Skin epidermis (tissue), 12 donors: ENCODE results near the gene PRR30.
"Not testable (repeated sequence)": the region's sequence is repeated elsewhere in the genome, so short reads cannot be mapped to it uniquely, and the experiment has no call there.

ENCODE experiments used
- H3K27ac ChIP-seq, 21 experiments: fragments of 200-600 bp; sonication (generic) in 11 of 21; one replicate each; pipeline ENCODE4 v1.5.0; 2020; ENCODE audit warnings: mild to moderate bottlenecking in 3 of 21, inconsistent platforms in 2 of 21, moderate library complexity in 2 of 21
- H3K4me3 ChIP-seq, 7 experiments: fragments of 200-600 bp; sonication (generic) in 2 of 7; one replicate each; pipeline ENCODE4 v1.5.0; 2020; ENCODE audit warnings: inconsistent platforms in 2 of 7, mild to moderate bottlenecking in 2 of 7, moderate library complexity in 1 of 7

Gene PRR30

GRCh38 chr2:27133195-27133875, 5.9 kb downstream of the PRR30 start:
- peak overlapping the region; percentile 80 to 98 (median 97) for H3K4me3 ChIP-seq
- H3K27ac ChIP-seq, result peak overlapping the region in 14 of 21 experiments; percentile 79 to 98 (median 90)

GRCh38 chr2:27131429-27131828, 7.8 kb downstream of the PRR30 start:
- H3K27ac ChIP-seq, result no peak overlapping the region
- no peak overlapping the region for H3K4me3 ChIP-seq

GRCh38 chr2:27130396-27130795, 8.8 kb downstream of the PRR30 start:
- Histone ChIP-seq H3K4me3 (no peak overlapping the region), H3K27ac (no peak overlapping the region)

DNA sequence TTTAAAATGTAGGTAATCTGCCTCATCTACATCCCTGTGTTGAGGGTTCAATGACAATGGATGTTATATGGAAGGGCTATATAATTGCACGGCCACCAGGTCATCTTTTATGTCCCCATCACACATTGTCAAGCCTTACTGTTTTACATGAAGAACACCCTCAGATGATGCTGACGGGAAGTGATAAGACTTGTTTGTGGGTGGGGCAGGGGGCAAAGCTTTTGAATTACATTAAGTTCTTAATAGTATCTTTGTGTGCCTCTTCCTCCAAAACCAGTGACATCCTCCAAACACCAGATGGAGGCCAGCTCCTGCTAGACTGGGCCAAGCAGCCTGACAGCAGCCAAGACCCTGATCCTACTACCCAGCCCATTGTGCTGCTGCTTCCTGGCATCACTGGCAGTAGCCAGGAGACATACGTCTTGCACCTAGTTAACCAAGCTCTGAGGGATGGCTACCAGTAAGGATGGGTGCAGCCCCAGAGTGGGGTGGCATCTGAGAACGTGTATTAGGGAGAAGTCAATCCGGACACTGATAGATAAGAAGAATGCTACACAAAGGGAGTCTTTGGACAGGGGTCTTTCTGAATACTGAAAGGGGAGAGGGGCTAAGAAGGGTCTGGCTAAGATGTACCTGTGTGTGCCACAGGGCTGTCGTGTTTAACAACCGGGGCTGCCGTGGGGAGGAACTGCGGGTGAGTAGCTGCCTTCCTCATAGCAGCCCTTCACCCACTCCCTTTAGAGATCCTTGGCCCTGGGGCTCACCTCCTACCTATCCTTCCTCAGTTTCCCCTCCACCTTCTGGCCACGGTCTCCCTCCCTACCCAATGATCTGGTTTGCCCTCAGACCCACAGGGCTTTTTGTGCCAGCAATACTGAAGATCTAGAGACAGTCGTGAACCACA, 10.3 kb downstream of the PRR30 start:
- H3K27ac ChIP-seq, result no peak overlapping the region

DNA sequence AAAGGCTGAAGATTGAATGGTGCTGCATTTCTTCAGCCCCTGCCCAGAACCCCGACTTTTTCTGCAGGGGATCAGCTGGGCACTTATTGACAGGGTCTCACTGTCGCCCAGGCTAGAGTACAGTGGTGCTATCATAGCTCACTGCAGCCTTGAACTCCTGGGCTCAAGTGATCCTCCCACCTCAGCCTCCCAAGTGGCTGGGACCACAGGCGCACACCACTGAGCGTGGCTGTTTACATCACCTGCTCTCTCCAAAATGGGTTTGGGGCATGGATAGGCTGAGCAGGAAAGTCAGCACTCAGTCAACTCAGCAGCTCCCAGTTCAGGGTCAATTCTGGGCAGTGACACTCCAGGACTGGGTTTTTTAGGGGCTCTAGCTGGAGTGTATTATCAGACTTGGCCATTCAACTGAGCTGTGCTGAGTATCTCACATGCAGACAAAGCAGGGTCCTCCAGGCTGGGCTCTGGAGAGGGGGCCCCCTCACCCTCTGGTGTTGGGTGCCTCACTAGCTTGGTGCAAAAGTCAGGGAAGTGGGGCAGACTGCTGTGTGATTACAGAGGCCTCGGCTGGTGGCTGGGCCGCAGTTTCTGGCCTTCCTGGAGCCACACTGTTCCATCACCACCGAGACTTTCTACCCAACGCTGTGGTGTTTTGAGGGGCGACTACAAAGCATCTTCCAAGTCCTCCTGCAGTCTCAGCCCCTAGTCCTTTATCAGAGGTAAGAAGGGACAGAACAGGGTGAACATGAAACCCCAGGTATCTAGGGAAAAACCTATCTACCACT, 11.1 kb downstream of the PRR30 start:
- no peak overlapping the region for H3K4me3 ChIP-seq
- no peak overlapping the region for H3K27ac ChIP-seq

More for the DNA sequence above, 10.3 kb downstream of the PRR30 start:
- no peak overlapping the region for H3K4me3 ChIP-seq

GRCh38 chr2:27126252-27126710, 12.9 kb downstream of the PRR30 start:
- no peak overlapping the region for H3K27ac ChIP-seq

GRCh38 chr2:27125104-27125503, 14.1 kb downstream of the PRR30 start:
- H3K4me3 ChIP-seq, result no peak overlapping the region
- no peak overlapping the region for H3K27ac ChIP-seq

More at GRCh38 chr2:27126252-27126710, 12.9 kb downstream of the PRR30 start:
- no peak overlapping the region for H3K4me3 ChIP-seq

DNA sequence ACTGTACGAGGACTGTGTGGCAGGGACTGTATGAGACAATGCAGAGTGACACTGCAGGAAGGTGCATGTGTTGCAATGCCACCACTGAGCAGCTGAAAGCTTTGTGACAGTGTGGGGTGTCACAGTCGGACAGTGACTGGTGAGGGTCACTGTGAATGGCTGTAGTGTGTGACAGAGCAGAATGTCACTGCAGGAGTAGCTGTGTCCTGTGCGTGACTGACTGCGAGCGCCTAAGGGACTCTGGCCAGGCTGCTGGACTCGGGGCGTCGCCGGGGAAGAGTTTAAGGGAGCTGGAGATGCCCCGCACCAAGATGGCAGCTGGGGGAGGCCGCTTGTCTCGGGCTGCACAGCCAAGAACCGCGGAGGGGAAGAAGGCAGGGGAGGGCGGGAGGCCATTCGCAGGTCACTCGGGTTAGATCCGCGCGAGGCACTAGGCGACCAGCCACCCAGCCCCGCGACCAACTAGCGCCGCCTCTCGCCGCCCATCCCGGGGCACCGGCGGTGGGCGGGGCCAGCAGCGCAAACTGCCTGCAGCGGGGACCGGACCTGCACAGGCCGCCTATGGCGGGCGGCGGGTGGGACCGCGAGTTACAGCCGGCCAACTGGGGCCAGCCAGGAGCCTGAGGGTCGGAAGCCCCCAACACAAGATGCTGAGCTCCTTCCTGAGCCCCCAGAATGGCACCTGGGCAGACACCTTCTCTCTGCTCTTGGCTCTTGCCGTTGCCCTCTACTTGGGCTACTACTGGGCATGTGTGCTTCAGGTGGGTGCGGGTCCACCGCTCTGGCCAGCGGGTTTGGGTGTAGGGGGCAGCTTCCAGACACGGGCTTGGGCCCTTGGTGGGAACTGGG, 15.7 kb downstream of the PRR30 start, which contains the start of gene ABHD1:
Gene ABHD1, plus strand, starts transcription at position 514 of the 849 bp plus-strand sequence. Its CDS starts 134 bp downstream, at position 648.
- H3K4me3 ChIP-seq, result peak within 1 kb of the TSS; percentile 36 to 72 (median 50)
- peak within 1 kb of the TSS in 16 of 21 experiments; percentile 9 to 81 (median 47) for H3K27ac ChIP-seq

DNA sequence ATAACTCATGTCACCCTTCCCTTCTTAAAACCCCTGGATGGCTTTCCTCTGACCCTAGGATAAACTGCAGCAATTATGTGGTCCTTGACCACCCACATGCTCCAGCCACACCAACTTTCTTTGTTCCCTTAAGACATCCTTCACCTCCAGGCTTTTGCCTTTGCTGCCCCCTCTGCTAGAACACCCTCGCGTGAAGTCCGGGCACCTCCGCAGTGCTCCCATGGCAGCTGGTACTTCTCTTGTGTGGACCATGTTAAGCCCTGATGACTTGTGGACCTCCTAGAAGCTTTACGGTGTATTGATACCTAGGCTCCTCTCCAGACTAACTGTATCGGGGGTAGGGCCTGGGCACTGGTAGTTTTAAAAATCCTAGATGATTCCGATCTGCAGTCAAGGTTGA, 16.4 kb downstream of the PRR30 start:
- H3K27ac ChIP-seq, result peak overlapping the region in 2 of 21 experiments; percentile 39 to 40
- peak overlapping the region in 2 of 7 experiments; percentile 64 to 72 for H3K4me3 ChIP-seq

GRCh38 chr2:27121906-27122305, 17.3 kb downstream of the PRR30 start:
- Histone ChIP-seq H3K27ac (no peak overlapping the region), H3K4me3 (no peak overlapping the region)

GRCh38 chr2:27119330-27119670, 19.9 kb downstream of the PRR30 start:
- H3K27ac ChIP-seq, result not testable (repeated sequence)
- peak overlapping the region in 4 of 7 experiments; percentile 30 to 53 (median 42) for H3K4me3 ChIP-seq

- peak within 1 kb of the TSS; percentile 24 to 53 (median 35) for H3K4me3 ChIP-seq
- H3K27ac ChIP-seq, result no peak within 1 kb of the TSS
Measured at GRCh38 chr2:27118525-27119329, 20.5 kb downstream of the PRR30 start, which contains the start of gene CGREF1. Gene CGREF1, minus strand, starts transcription at chr2:27119128. Its CDS starts 14,762 bp downstream, at chr2:27104366.

GRCh38 chr2:27117995-27118524, 21.1 kb downstream of the PRR30 start:
- no peak overlapping the region for H3K27ac ChIP-seq
- peak overlapping the region in 6 of 7 experiments; percentile 24 to 53 (median 34) for H3K4me3 ChIP-seq

DNA sequence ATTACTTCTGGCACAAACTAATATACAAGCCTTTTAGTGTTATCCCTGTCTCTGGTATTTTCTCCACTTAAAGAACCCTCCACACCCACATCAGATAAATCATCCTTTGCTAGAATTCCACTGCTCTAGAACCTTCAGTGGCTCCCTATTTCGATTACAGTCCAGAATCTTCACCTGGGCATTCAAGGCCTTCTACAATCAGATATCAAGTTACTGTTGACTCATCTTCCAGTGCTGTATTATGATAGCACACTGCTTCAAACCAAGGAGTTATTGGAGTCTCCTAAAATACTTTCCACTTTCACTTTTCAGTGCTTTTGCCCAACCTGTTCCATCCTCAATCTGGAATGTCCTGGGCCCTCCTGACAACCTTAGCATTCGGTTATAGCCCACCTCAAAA, 23.7 kb downstream of the PRR30 start:
- no peak overlapping the region for H3K27ac ChIP-seq
- no peak overlapping the region for H3K4me3 ChIP-seq

DNA sequence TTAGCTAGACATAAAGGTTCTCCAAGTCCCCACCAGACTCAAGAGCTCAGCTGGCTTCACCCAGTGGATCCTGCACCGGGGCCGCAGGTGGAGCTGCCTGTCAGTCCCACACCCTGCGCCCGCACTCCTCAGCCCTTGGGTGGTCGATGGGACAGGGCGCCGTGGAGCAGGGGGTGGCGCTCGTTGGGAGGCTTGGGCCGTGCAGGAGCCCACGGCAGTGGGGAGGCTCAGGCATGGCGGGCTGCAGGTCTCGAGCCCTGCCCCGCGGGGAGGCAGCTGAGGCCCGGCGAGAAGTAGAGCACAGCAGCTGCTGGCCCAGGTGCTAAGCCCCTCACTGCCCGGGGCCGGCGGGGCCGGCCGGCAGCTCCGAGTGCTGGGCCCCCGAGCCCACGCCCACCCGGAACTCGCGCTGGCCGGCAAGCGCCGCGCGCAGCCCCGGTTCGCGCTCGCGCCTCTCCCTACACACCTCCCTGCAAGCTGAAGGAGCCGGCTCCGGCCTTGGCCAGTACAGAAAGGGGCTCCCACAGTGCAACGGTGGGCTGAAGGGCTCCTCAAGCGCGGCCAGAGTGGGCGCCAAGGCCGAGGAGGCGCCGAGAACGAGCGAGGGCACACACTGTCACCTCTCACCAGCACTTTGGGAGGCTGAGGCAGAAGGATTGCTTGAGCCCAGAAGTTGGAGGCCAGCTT, 27.7 kb downstream of the PRR30 start:
- H3K27ac ChIP-seq, H3K4me3 ChIP-seq: not testable (repeated sequence)

- not testable (repeated sequence) for H3K27ac ChIP-seq
Measured at GRCh38 chr2:27110603-27111352, 28.4 kb downstream of the PRR30 start.

More at GRCh38 chr2:27110603-27111352, 28.4 kb downstream of the PRR30 start:
- not testable (repeated sequence) for H3K4me3 ChIP-seq
